Astrocyte of the spinal cord (primary cell): ENCODE data around the gene CNOT8.
A peak's percentile ranks its signal among the peaks of the same experiment; 100 is the strongest.

ENCODE experiments used
- DNase-seq: peaks from one replicate; pipeline ENCODE4 v3.0.0; 2011; ENCODE audit warnings: low read depth, low spot score
- H3K4me3 ChIP-seq: 2 replicates; pipeline ENCODE4 v1.5.1; 2011; ENCODE audit warnings: low read depth, mild to moderate bottlenecking, low read length, moderate library complexity
- in situ Hi-C: cut with HindIII; loops from 2 replicates; pipeline ENCODE4 v1.10.0; 2017; ENCODE audit warnings: low sequenced_read_pairs
- TF ChIP-seq, protein P1 (sequence below): IDR thresholded peaks from 2 replicates; pipeline ENCODE4 v1.5.1; 2012; ENCODE audit warnings: low read depth, mild to moderate bottlenecking, low read length, inconsistent platforms

Gene CNOT8

DNA sequence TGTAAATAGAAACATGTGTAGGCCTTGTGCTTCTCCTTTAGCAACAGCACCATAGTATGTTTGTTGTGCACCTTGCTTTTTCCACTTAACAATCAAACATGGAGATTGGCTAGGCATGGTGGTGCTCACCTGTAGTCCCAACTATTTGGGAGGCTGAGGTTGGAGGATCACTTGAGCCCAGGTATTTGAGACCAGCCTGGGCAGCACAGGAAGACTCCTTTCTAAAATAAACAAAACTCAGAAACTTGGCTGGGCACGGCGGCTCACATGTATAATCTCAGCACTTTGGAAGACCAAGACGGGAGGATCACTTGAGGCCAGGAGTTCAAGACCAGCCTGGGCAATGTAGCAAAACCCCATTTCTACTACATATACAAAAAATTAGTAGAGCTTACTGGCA, 7.1 kb upstream of the CNOT8 start:
- TF ChIP-seq, protein P1, sequence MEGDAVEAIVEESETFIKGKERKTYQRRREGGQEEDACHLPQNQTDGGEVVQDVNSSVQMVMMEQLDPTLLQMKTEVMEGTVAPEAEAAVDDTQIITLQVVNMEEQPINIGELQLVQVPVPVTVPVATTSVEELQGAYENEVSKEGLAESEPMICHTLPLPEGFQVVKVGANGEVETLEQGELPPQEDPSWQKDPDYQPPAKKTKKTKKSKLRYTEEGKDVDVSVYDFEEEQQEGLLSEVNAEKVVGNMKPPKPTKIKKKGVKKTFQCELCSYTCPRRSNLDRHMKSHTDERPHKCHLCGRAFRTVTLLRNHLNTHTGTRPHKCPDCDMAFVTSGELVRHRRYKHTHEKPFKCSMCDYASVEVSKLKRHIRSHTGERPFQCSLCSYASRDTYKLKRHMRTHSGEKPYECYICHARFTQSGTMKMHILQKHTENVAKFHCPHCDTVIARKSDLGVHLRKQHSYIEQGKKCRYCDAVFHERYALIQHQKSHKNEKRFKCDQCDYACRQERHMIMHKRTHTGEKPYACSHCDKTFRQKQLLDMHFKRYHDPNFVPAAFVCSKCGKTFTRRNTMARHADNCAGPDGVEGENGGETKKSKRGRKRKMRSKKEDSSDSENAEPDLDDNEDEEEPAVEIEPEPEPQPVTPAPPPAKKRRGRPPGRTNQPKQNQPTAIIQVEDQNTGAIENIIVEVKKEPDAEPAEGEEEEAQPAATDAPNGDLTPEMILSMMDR, result no peak
- DNase-seq, result no peak
- in situ Hi-C loops, result no loop called here
- H3K4me3 ChIP-seq, result no peak overlapping the region

DNA sequence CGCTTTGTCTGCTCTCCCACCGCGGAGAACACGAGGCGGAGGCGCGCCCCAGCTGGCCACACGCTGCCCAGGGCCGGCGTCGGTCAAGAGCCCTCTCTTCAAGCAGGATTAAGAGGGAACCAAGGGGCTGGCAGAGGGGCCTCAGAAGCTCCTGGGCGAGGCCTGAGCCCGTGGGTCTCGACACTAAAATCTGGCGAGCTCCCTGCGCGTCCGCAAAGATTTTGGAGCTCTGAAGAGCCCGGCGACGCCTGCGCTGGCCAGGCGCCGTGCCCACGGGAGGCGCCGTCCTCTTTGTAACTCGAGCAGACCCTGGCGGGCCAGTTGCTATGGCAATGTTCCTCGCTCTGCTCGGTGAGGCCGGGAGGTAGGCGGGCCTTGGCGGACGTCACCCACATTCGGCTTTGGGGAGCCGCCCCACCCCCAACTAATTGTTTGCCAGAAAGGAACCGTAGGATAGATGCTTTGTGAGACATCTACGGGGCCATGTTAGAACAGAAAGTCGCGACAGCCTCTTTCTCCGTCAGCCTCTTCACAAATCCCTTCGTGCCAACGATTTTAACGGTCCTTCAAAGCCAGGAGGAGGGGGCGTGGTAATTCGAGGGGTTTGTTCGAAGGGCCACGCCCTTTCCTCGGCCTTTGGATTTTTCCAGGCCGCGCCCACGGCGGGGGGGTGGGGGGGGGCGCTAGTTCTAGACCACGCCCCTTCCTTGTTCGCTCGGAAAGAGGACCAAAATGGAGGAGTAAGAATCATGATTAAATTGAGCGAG, 714 bp upstream of the CNOT8 start:
- TF ChIP-seq, protein P1, result peak; percentile 1
- peak overlapping the region; percentile 93 for H3K4me3 ChIP-seq
- peak; percentile 99 for DNase-seq
- in situ Hi-C loops, result no loop called here

DNA sequence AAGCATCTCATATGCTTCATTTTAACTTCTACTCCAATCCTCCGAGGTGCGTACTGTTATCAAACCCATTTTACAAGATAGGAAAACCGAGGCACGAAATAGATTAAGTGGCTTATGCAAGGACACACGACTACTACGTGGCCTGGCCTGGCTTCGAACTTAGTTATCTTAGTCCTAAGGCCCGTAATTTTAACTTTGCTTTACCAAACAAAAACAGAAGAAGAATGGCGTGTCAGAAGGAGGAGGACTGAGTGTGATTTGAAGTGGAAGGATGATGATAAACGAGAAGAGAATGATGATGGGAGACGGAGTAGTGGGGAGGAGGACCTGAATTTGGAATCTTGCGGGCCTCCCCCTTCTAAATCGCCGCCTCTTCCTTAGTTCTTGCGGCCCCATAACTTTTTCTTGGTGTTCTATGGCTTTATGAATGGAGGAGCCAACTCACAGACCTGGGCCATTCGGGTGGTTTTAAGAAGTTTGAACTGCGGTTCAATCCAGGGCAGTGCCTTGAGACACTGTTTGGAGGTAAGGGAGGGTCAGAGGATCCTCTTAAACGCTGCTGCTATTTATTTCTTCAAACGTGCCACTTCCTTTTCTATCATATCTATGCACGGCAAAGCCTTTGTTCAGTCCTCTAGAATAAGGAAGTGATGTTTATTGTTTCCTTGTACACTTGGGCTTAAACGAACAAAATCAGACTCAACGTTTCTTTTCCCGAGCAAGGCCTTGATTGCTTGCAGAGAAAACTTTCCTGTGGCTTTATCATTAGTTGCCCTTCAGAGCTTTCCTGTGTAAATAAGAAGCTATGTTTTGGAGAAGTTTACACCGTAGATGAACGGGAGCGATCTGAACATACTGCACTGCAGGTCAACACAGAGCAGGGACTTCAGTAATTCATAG, 795 bp downstream of the CNOT8 start:
- no peak for DNase-seq
- TF ChIP-seq, protein P1, result no peak
- H3K4me3 ChIP-seq, result peak overlapping the region; percentile 93
- in situ Hi-C loops, result no loop called here

DNA sequence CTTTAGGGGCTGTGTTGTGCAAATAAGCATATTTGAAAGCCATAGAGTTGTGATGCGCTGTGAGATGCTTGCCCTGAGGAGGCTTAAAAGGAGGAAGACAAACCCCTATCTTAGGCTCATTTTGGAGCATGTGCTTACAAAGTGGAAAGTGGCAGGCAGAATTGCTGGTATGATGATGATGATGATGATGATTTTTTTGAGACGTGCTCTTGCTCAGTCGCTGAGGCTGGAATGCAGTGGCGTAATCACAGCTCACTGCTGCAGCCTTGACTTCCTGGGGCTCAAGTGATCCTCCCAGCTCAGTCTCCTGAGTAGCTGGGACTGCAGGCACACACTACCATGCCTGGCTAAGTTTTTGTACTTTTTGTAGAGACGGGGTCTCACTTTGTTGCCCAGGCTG, 1.7 kb downstream of the CNOT8 start:
- TF ChIP-seq, protein P1, result no peak
- peak overlapping the region; percentile 93 for H3K4me3 ChIP-seq
- in situ Hi-C loops, result no loop called here
- DNase-seq, result no peak

DNA sequence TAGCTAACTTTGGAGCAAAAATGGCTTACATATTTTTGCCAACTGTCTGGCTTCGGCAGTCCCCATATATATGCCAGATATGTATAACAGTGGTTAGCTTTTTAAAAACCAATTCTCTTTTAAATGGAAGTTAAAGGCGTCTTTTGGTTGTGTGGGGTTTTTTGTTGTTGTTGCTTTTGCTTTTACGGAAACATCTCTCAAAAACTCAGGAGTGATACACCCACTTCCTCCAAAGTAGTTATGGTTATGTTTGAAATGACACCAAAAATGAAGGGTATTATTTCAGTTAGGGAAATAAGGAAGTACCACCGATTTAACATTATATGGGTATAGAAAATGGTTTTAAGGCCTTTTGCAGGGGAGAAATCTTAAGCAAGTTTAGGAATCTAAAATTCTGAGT, 2.3 kb downstream of the CNOT8 start:
- no peak for DNase-seq
- TF ChIP-seq, protein P1, result no peak
- in situ Hi-C loops, result no loop called here
- H3K4me3 ChIP-seq, result no peak overlapping the region

DNA sequence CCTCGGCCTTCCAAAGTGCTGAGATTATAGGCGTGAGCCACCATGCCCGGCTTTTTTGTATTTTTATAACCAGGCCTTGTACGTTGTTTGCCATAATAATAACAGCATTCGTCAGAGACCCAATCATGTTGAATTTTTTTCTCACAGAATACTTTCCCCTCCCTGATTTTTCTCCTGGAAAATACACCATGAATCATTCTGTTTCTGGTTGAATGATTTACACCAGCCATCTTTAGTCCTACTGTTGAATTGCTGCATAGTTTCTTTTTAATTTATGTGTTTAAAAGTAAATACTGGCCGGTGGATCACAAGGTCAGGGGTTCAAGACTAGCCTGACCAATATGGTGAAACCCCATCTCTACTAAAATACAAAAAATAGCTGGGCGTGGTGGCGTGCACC, 3.5 kb downstream of the CNOT8 start:
- no peak for DNase-seq
- in situ Hi-C loops, result no loop called here

More for the DNA sequence above, 3.5 kb downstream of the CNOT8 start:
- TF ChIP-seq, protein P1, result no peak
- H3K4me3 ChIP-seq, result no peak overlapping the region
